Heart left ventricle (tissue), 16 donors: ENCODE data around the gene PTGDS. TPM values are rescaled to one million over a fixed set of nuclear protein-coding genes. Genes with fewer than 3 reads are reported as not detected.

Experiments
- ATAC-seq, 4 donors: fragments of 200-7000 bp; cut with Tn5 transposase; one replicate each; pipeline ENCODE4 v1.9.1; 2020 to 2022; ENCODE audit warnings: moderate library complexity in 4 of 4, mild to moderate bottlenecking in 3 of 4, moderate number of reproducible peaks in 1 of 4
- DNase-seq, 5 donors: peaks; one replicate each; pipeline ENCODE4 v3.0.0-alpha.2; 2020
- H3K27ac ChIP-seq, 12 donors: fragments of 200-600 bp; sonication (generic) in 4 of 12; one replicate each; pipeline versions ENCODE4 v1.5.0 to v1.8.0; 2016 to 2022; ENCODE audit warnings: mild to moderate bottlenecking in 2 of 12
- H3K27me3 ChIP-seq, 9 donors: fragments of 200-600 bp; sonication (generic) in 2 of 9; one replicate each; pipeline versions ENCODE4 v1.5.1 to v1.8.0; 2016 to 2022; ENCODE audit warnings: mild to moderate bottlenecking in 3 of 9
- H3K36me3 ChIP-seq, 9 donors: fragments of 200-600 bp; sonication (generic) in 2 of 9; one replicate each; pipeline versions ENCODE4 v1.5.0 to v1.8.0; 2018 to 2022; ENCODE audit warnings: mild to moderate bottlenecking in 2 of 9
- H3K4me1 ChIP-seq, 12 donors: fragments of 200-600 bp; sonication (generic) in 4 of 12; one replicate each; pipeline versions ENCODE4 v1.5.0 to v1.8.0; 2016 to 2022; ENCODE audit warnings: mild to moderate bottlenecking in 3 of 12
- H3K4me3 ChIP-seq, 12 donors: fragments of 200-600 bp; sonication (generic) in 4 of 12; one replicate each; pipeline versions ENCODE4 v1.5.0 to v1.8.0; 2017 to 2022; ENCODE audit warnings: mild to moderate bottlenecking in 9 of 12, moderate library complexity in 4 of 12
- H3K9me3 ChIP-seq, 12 donors: fragments of 200-600 bp; sonication (generic) in 4 of 12; one replicate each; pipeline versions ENCODE4 v1.5.0 to v1.8.0; 2016 to 2022; ENCODE audit warnings: mild to moderate bottlenecking in 1 of 12
- CTCF ChIP-seq, 12 donors: fragments of 200-600 bp; sonication (generic) in 4 of 12; IDR thresholded peaks; one replicate each; pipeline versions ENCODE4 v1.5.0 to v1.8.0; 2018 to 2022; ENCODE audit warnings: antibody characterized with exemption in 12 of 12, mild to moderate bottlenecking in 5 of 12
- POLR2A ChIP-seq, 2 donors: fragments of 450-650 bp; IDR thresholded peaks; one replicate each; pipeline ENCODE4 v1.6.1; 2017; ENCODE audit warnings: antibody characterized with exemption in 2 of 2, mild to moderate bottlenecking in 2 of 2, moderate library complexity in 2 of 2
- WGBS, 4 donors: extraction: QIAGEN DNeasy Blood & Tissue Kit in 2 of 4; methylation state at CpG; one replicate each; pipeline versions ENCODE4 v1.1.5 to v1.1.7; 2013 to 2018; 5-methylcytosine and 5-hydroxymethylcytosine counted together
- intact Hi-C, 10 donors: fragments of 100-400 bp; cut with DNase I; formaldehyde crosslinking; loops; one replicate each; pipeline versions ENCODE4 v1.11.1 to v1.14.2; 2022
- polyA plus RNA-seq, 2 donors: library from polyadenylated mRNA; stranded (reverse); fragments of 200-250 nt; gene quantifications; one replicate each; pipeline ENCODE4 v1.2.3, GENCODE V29; 2013
- total RNA-seq, 9 donors: library from RNA; depleted of rRNA in 2 of 9; stranded (reverse); fragments of >200 nt in 2 of 9; fragmentation: NEBNext Ultra II Directional in 3 of 9; extraction: Animal tissue kit (Norgen Biotek cat#: 25700) in 3 of 9; gene quantifications; one replicate each; pipeline versions ENCODE4 v1.1.0 to v1.2.4, GENCODE V29; 2016 to 2023
- donor health status: ischemic (EF 13 %, LVEDD 7.1; RV severe dilation, severe dysfunction).
- donor health status: healthy with polysubstance abuse.
- donor health status: DM: no; HTN: yes; CAD: no.
- donor health status: DM: no; HTN: no; CAD: no.
- donor health status: ischemic (EF 25% LVEDD 6.9; RV normal size, moderate dysfunction).
- donor health status: ischemic (EF 25% LVEDD 5.7; RV mildly dilated, moderate dysfunction).
- donor health status: healthy.
- donor health status: DM: yes; HTN: yes; CAD: no.
- donor health status: ischemic (EF 35%, LVEDD 5.7; RV mildly dilated, moderate dysfunction).
- donor health status: nonischemic (EF 11% LVEDD 7.7; RV severe dilation, severe dysfunction).
- donor health status: DM: yes; HTN: yes; CAD: no.
- donor health status: PGD.
- donor health status: ischemic (EF 29% LVEDD 5.4; RV normal size, mild dysfunction).
- donor health status: nonischemic (EF 23%, LVEDD 6.1; RV moderate dilation, normal function).

PTGDS gene
- total and polyA plus RNA-seq, 11 donors: 1,152 to 5,295 (median 3,109) TPM

GRCh38 chr9:136988872-136989271, 11.6 kb downstream of the PTGDS start:
- TF ChIP-seq CTCF (IDR thresholded peaks at IDR 0.05) (no peak), POLR2A (IDR thresholded peaks at IDR 0.05) (no peak)
- DNase-seq (no peak), ATAC-seq (no peak)
- Histone ChIP-seq H3K9me3 (peaks cover 0 to 10% (median 0%) of the 10 kb centered on the region in 12 donors), H3K36me3 (peaks cover 0 to 7% (median 2%) of the 10 kb centered on the region in 9 donors), H3K27me3 (peaks cover 0 to 30% (median 6%) of the 10 kb centered on the region in 9 donors), H3K4me1 (peaks cover 0 to 39% (median 19%) of the 10 kb centered on the region in 12 donors), H3K4me3 (no peak overlapping the region), H3K27ac (no peak overlapping the region)
- intact Hi-C loops: no loop called here
- WGBS, 4 donors: 92 to 98% (median 96%) methylated on average over 4 of the region's 4 CpGs

- ATAC-seq: no peak
Observed at GRCh38 chr9:136990242-136990911, 13.1 kb downstream of the PTGDS start.

GRCh38 chr9:136991993-136992818, 14.9 kb downstream of the PTGDS start, which contains the start of gene PAXX:
Gene PAXX, plus strand, starts transcription at chr9:136992422. Its CDS starts 22 bp downstream, at chr9:136992444.
- 0 to 1% (median 1%) methylated on average over 11 to 92 of the region's 92 CpGs for WGBS, 4 donors
- H3K27ac ChIP-seq: peak within 1 kb of the TSS; percentile 8 to 91 (median 87)
- peaks cover 0 to 9% (median 3%) of the 10 kb centered on the region in 9 donors for H3K36me3 ChIP-seq
- H3K4me1 ChIP-seq: peaks cover 3 to 55% (median 31%) of the 10 kb centered on the region in 12 donors
- intact Hi-C loops: loop anchor here in 5 of 10 donors (1.0 to 5.0 kb wide), 4 partner anchors 35 to 48 kb away; partner anchors contain the start of genes C8G (in 3 of the 5), ABCA2 (in 1 of the 5), FBXW5 (in 1 of the 5) and LCN12 (in 1 of the 5)
- TF ChIP-seq POLR2A (IDR thresholded peaks at IDR 0.05) (peak in 1 of 2 donors; percentile 47), CTCF (IDR thresholded peaks at IDR 0.05) (no peak)
- DNase-seq (peak; percentile 94 to 97 (median 95)), ATAC-seq (peak; percentile 89 to 94 (median 94))
- peak within 1 kb of the TSS; percentile 60 to 98 (median 82) for H3K4me3 ChIP-seq
- peaks cover 0 to 10% (median 0%) of the 10 kb centered on the region in 12 donors for H3K9me3 ChIP-seq
- peaks cover 0 to 28% (median 0%) of the 10 kb centered on the region in 9 donors for H3K27me3 ChIP-seq

More at GRCh38 chr9:136990242-136990911, 13.1 kb downstream of the PTGDS start:
- no peak for DNase-seq
- H3K27me3 ChIP-seq: peaks cover 0 to 28% (median 0%) of the 10 kb centered on the region in 9 donors
- H3K36me3 ChIP-seq: peaks cover 0 to 9% (median 3%) of the 10 kb centered on the region in 9 donors
- no peak overlapping the region for H3K4me3 ChIP-seq
- intact Hi-C loops: loop anchor here in 4 of 10 donors (5.0 kb wide), 3 partner anchors 37 to 43 kb away; partner anchors contain the start of genes C8G (in 3 of the 4), ABCA2 (in 1 of the 4) and LCN12 (in 1 of the 4)
- no peak overlapping the region for H3K27ac ChIP-seq
- WGBS, 4 donors: 85 to 89% (median 88%) methylated on average over 10 of the region's 10 CpGs
- TF ChIP-seq POLR2A (IDR thresholded peaks at IDR 0.05): no peak
- no peak for TF ChIP-seq CTCF (IDR thresholded peaks at IDR 0.05)
- peaks cover 0 to 10% (median 0%) of the 10 kb centered on the region in 12 donors for H3K9me3 ChIP-seq
- peaks cover 3 to 42% (median 23%) of the 10 kb centered on the region in 12 donors for H3K4me1 ChIP-seq
